ENCODE data around the gene NELL1.
"Not testable (repeated sequence)": the region's sequence is repeated elsewhere in the genome, so short reads cannot be mapped to it uniquely, and the experiment has no call there.

NELL1 gene

DNA sequence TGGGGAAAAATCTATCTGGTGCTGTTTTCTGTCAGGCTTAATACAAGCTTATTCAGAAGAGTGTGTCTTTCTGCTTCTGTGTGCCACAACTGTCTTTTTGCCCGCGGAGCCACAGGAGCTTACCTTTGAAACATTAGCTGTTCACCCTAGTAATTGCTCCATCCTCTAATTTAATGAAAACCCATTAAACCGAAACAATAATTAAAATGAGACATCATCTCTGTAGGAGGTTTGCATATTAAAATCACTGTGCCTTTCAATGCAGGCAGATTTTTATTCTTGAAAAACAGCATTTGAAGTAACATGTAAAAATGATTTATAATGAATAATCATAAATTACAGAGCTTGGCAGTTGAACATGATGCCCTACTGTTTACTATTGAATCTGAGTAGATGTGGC, 102.3 kb downstream of the NELL1 start:
- no peak for DNase-seq

DNA sequence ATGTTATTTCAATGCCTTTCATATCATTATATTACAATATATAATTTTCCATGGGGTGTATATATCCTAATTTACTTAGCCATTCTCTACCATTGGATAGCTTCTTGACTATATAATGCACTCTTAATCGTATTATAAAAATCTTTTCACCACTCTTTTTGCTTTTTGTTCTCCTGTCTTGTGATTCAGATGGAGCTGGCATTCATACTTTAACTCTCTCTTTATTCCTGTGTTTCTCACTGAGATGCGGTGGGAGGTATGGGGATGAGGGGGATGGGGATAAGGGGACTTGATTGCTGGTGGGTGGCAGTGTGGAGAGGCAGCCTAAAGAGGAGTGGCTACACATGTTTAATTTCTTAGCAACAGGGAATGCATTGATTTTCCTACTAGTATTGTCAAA, 105.9 kb downstream of the NELL1 start:
- no peak for DNase-seq

DNA sequence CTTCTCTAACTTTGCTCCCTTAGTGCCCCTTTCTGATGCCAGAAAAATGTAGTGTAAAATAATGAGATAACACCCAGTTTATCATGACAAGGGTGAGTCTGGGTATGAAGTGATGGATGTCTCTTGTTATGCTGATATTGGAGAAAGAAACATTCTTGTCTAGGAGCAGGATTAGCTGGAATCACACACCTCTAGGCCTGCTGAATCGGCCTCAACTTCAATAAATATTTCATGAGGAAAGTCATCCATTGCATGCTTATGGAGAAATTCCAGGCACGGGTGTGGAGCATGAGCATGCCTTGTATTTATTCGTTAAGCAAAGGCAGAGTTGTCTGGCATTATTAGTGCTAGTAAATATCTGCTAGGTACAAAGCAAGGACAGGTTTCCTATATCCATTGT, 113.4 kb downstream of the NELL1 start:
- no peak for DNase-seq

DNA sequence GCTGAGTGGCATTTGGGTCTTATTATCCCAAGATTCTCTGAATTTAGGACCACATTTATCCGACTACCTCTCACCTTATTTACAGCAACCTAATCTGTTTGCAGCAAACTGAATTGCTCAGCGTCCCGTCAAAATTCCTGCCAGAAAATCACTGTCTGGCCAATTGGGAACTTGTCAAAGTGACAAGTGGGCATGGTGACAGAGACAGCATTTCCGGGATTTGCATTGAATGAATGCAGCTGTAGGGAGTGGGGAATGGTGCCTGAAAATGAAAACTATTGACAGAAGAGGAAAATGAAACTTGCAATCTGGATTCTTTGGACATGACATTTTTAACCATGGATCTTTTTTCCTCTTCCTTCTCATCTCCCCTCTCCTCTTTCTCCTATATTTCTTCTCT, 113.8 kb downstream of the NELL1 start:
- no peak for DNase-seq

DNA sequence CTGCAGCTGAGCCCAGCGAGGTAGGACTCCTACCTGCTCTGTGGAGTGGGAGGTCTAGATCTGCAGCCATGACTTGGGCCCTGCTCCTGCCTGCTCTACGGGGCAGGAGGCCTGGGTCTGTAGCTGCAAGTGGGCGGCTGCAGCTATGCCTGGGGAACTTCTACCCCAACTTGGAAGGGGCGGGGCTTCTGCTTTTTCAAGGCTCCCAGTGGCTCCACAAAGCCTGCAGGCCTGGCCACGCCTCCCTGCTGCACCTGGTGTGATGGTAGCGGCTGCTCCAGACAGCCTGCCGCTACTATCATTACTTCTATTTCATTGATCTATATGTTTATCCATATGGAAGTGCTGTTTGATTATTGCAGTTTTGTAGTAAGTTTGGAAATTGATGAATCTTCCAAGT, 121.2 kb downstream of the NELL1 start:
- no peak for DNase-seq

DNA sequence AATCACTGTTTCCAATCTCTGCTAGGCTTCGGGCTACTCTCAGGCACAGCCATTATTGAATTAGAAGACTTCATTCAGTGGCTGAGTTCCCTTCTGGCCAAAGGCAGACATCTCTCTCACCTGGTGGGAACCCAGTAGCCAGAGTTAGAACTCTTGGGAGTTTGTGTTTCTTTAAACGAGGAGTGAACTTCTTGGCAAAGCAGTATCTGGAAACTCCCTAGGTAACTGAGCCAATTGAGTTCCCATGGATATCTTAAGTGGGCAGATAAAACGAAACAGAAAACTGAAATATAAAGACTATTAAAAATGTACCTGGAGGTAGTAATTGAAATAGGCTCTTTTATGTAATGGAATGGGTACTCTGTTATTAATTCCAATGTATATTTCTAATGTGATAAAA, 125.6 kb downstream of the NELL1 start:
- DNase-seq = no peak

DNA sequence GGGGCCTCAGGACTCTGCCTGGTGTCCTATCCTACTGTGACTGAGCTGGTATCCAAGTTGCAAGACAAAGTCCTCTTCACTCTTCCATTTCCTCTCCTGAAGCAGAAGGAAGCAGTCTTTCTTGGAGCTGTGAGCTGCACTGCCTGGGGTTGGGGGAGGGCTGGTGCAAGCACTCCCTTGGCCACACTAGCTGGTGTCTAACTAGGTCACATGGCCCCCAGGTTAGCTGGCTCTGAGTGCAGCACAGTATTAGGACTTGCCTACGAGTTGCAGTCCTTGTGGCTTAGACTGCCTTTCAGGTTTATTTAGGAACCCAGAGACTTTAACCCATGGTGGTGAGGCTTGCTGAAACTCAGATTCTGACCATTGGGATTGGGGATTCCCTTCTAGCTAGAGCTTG, 138.9 kb downstream of the NELL1 start:
- no peak for DNase-seq

DNA sequence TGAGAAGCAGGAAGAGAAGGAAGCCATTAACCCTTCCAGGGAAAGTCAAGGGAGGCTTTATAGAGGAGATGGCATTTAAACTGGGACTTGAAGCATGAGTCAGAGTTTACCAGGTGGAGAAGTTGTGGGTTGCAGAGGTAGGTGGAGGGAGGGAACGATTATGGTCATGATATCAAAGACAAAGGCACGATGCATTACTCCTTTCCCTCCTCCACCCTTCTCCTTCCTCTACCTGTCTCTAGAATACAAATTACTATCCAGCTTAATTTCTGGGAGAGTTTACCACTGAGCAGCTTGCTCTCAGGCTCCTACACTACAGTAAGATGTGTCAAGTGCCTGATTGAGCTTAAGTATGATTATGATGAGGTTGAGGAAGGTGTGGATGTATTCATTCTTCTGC, 151.7 kb downstream of the NELL1 start:
- no peak for DNase-seq

DNA sequence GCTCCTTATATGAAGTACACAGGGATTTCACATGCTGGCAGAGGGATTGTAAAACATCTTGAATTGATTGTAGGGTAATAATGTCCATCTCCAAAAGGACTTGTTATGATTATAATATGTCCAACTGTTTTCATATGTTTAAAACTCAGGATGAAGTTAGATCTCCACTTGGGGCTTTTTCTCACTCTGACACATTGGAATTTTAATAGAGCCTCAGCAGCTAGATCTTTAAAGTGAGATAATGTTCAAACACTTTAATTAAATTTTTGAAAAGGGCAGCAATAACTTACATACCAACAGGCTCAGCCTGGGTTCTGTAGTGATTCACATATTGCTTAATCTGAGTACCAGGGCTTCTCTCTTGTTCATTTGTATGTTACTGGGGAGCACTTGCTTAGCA, 152.1 kb downstream of the NELL1 start:
- DNase-seq = no peak

DNA sequence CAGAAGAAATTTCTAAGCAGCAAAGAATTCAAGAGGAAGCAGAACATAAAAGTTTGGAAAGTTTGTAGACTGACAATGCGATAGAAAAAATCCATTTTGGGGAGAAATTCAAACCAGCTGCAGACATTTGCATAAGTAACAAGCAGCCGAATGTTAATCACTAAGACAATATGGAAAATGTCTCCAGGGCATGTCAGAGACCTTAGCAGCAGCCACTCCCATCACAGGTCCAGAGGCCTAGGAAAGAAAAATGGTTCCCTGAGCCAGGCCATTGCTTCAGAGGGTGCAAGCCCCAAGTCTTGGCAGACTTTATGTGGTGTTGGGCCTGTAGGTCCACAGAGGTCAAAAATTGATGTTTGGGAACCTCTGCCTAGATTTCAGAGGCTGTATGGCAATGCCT, 155.4 kb downstream of the NELL1 start:
- DNase-seq = no peak

DNA sequence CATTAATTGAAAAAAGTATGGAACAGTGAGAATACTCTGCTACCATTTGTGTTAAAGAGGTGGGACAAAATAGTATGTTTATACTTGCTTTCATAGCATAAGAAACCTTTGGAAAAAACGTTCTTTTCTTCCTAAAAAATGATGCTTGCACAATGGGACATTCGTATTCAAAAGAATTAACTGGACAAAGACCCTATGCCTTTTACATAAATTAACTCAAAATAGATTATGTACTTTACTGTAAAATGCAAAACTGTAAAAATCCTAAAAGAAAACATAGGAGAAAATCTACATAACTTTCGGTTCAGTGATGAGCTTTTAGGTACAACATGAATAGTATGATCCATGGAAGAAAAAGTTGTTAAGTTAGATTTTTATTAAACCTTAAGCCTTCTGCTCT, 166.2 kb downstream of the NELL1 start:
- no peak for DNase-seq

DNA sequence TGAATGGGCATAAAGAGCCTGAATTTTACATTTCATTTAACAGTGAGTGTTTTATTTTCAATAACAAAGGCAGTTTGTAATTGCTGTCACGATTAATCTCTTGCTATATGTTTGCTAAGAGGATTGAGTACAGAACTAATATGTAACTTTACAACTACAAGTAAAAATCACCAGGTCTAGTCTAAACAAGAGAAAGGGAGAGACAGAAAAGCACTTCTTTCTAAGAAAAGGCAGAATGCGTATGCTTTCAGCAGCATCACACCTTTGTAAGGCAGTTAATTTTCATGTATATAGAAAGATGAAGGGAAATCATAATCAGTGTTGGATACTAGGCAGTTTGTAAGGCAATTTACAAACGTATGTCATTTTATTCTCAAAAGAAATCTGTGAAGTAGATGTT, 169.8 kb downstream of the NELL1 start:
- no peak for DNase-seq

DNA sequence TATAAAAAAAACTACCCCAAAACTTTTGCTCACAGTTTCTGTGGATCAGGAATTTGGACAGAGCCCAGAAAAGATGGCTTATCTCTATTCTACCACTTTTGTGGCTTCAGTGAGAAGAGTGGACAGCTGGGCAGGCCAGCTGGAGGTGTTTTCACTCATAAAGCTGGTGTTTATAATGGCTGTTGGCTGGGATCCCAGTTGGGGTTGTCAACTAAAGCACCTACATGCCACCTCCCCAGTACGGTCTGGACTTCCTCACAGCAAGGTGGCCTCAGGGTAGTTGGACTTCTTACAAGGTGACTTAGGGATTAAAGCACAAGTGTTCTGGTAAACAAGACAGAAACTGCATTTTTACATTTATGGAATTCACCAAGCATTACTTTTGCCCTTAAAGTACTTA, 171.0 kb downstream of the NELL1 start:
- no peak for DNase-seq

DNA sequence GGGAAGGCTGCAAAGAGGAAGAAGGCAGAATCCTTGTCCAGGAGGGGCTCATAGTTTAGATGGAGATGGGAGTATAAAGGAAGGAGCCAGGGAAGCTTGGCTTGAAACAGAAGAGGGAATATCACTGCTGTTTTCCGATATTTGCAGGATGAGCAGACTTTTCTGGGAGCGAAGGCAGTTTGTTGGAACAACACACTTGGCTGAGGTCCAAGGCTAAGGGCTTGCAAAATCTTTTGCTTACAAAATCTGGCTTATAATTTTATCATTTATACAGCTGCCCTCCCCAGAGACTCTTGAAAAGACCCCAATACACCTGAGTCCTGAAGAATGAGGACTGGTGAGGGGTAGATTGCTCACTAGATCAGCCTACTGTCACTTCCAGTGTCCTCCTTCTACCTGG, 174.8 kb downstream of the NELL1 start:
- no peak for DNase-seq

DNA sequence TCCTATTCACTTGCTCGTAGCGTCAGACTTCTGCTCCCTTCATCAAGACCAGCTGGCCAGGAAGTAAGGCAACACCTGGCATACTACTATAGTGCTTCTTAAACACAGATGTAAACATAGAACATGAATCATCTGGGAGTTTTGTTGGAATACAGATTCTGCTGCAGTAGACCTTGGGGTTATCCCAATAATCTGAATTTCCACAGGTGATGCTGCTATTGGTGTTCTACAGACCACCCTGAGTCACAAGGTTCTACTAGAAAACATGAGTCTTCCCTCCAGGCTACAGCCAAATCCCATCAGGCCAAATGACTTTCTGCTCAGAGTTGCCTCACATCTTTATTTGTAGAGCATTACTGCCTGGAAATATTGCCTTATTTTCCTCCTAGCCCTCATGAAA, 175.2 kb downstream of the NELL1 start:
- no peak for DNase-seq

DNA sequence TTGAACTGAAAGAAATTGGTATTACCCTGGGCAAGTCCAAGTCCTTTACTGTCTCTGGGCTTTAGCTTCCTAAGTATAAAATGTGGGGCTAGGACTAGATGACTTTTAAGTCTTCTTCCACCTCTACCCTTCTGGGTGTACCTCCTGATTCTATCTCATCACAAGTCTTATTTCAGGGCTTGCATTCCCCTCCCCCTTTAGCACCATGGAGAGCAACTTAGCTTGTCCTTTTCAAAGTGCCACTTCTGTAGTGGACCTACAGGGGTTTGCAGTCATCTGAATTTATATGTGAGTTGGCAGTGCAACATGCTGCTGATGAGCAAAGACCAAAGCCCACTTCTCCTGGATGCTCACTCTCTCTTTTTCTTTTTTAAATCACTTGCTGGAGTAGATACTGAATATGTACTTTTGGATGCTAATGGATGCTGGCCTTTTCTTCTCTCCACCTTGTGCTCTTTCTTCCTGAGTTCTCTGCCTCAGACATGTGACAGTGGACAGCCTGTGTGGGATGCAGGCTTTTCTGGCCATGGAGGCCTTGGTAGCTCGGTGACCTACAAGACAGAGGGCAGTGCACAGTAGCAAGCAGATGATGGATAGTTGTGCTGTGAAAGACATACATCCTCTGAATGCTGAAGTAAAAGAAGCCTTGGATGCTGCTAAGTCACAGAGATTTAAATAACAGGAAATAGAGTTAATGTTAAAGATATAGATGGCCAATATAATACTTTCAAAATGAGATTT, 185.0 kb downstream of the NELL1 start:
- DNase-seq = no peak

DNA sequence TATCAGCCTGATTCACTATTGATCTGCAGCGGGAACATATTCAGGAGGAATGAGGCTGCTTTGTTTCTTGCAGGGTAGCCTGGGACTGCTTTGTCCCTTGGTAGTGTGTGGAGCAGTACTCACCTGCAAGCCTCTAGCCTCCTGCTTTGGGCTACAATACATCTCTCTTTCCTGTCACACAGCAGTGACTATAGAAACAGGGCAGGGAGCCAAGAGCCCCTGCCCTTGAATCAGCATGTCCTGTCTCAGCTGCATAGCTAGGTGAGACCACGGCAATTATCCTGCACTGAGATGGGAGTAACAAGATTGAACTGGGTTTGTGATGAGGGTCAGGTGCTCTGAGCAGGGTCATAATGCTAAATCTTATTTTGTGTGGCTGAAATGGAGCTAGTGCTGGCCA, 191.9 kb downstream of the NELL1 start:
- no peak for DNase-seq

DNA sequence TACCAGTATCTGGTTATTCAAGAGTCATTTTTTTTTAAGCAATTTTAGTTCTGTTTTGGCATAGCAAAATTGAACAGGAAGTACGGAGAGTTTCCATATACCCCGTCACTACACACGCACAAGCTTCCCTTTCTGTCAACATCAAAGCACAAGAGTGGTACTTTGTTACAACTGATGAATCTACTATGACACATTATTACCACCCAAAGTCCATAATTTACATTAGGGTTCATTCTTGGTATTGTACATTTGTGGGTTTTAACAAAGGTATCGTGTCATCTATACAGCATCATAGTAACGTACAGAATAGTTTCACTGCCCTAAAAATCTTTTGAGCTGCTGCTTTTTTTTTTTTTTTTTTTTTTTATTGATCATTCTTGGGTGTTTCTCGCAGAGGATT, 192.9 kb downstream of the NELL1 start:
- not testable (repeated sequence) for DNase-seq

DNA sequence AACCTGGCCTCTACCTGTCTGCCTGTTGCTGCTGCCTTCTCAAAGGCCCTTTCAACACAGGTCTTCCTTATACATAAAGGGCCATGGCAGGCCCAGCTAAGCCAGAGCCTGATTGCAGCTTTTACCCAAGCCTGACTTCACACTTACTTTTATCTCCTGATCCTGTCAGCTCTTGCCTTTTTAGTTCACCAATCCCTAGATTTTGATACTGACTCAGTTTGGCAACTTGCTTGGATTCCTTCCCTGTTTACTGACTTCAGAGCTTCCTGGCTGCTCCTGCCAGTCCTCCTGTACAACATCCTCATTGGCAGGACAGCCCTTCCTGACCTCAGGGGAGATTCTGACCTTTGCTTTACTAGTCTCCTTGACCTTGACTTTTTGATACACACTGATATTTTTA, 195.2 kb downstream of the NELL1 start:
- no peak for DNase-seq

DNA sequence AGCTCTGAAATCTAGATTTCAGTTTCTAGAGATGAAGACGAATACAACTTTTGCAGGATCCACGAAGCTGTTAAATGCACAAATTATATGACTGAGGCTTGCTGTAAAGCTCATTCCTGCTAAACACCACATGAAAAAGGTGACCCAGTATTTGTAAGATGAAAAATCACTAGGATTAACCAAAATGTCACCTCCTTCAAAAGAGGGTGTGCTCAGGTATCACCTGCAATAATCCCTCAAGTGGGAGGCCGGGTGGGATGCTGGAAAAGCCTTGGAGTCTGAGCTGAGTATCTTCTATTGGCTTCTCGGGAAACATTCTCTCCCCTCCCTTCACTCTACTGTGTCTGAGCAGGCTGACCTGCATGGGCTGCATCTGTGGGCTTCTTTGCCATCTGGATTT, 195.8 kb downstream of the NELL1 start:
- no peak for DNase-seq

DNA sequence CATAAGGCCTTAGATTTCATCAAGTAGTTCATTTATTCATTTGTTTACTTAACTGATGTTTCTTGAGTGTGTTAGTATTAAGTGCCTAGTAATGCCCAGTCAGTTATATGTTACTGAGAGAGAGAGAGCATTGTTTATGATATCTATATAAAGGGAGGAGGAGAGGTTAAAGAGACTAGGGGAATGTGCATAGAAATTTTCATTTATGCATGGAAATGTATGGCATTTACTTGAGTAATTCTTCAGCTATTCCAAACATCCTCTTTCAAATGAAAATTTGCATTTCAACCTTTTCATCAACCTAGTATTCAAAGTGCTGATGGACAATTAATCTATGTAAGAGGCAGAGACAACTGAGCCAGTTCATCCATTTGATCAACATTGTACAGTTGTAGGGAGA, 199.7 kb downstream of the NELL1 start:
- DNase-seq = no peak

DNA sequence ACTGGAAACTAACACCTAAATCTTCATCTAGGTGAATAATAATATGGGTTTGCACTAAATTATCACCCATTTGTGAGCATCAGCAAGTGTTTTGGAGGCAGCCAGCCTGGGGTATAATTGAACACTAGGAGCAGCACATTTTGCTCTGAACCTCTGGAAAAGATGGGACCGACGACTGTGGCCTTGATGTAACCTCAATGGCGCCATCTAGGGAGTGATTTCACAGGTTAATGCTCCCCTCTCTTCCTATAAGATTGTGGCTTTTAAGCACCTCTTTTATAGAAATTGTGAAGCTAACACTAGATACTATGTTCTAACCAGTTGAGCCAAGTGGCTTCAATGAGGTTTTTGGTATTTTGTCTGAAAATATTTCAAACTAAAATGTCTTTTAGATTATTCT, 203.7 kb downstream of the NELL1 start:
- no peak for DNase-seq

DNA sequence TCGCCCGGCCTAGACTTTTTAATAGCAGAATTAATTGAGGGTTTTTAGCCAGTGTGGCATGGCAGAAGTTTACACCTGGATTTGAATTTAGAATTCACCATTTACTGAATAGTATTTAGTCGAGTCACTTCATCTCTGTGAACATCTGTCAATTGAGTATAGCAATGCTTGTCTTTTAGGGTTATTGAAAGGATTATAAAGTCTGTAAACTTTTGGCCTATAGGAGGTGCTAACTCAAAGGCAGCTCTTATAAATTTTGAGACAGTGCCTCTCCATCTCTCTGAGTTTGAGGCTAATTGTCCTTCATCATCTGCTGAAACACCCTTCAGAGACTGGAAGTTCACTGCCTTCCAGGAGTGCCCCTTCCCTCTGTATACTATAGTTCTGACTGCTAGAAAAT, 205.0 kb downstream of the NELL1 start:
- no peak for DNase-seq

DNA sequence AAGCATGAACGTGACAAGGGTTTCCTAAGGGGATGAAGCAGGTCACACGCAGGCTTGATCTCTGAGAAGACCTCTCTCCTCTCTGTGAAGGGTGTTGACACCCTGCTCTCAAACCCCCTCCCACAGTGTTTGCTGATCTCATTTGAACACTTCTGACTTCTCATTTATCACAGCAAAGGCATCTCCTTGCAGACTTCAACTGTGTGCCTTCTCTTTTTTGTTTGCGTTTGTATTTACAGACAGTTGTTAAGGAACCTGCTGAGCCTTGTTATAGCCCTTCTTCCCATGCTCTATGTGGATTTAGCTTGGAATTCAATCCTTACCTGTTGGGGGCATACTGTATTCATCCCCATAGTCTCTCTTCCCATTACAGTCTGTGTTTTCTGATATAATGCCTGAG, 206.5 kb downstream of the NELL1 start:
- no peak for DNase-seq

DNA sequence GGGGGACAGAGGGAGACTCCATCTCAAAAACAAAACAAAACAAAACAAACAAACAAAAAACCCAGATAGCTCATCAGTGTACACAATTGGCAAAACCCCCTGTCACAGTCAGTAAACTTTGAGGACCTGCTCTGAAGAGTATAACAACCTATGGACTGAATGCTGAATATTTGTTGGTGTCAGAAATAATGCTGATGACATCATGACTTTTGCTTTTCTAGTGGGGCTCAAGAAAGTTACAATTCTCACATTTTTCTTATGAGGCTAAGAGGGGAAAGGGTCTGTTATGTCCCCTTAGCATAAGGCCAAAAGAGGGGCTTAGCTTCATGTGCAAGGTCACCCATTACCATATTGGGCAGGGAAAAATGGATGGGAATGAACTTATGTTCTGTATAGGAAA, 207.4 kb downstream of the NELL1 start:
- no peak for DNase-seq

DNA sequence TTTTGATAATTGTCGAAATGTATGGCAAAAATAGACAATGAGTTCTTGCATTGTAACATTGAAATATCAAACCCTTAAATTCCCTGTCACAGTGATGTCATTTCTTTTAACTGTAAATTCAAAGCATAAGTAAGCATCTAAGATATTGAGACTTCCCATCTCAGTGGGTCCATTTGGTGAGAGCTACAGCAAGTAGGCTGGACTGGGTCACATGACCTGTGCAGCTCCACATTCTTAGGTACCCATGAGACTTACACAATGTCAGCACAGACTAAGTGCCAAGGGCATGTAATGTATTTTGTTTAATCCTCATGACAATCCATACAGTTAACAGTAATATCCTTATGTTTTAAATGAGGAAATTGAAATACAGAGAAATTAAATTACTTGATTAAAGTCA, 210.7 kb downstream of the NELL1 start:
- no peak for DNase-seq
